CD4-positive, alpha-beta T cell (primary cell): Measurements from ENCODE around the gene TXNDC15. TPM values are rescaled to one million over a fixed set of nuclear protein-coding genes. Genes with fewer than 3 reads are reported as not detected.

Source experiments
- ATAC-seq: fragments of 200-7000 bp; cut with Tn5 transposase; one replicate; pipeline ENCODE4 v1.10.0; 2022; ENCODE audit warnings: mild to moderate bottlenecking; ENCODE audit not compliant: poor library complexity
- CTCF ChIA-PET: fragments of 350-600 bp; sonication (Branson Sonifier 250); formaldehyde crosslinking; loops from one replicate; lab custom pipeline; 2021; ENCODE audit warnings: antibody characterized with exemption, inconsistent platforms; lab: Charles Lee
- POLR2A ChIA-PET: fragments of 350-600 bp; sonication (Branson Sonifier 250); formaldehyde crosslinking; loops from one replicate; lab custom pipeline; 2021; ENCODE audit warnings: antibody characterized with exemption, inconsistent platforms; lab: Charles Lee
- DNase-seq, 14 experiments: peaks; one replicate each; pipeline ENCODE4 v3.0.0-alpha.2; 2013 to 2020; ENCODE audit warnings: mixed read lengths in 2 of 14
- H3K27ac ChIP-seq, 2 donors: one replicate each; pipeline versions ENCODE4 v1.5.1 to v1.7.0; 2013; ENCODE audit warnings: low read length in 2 of 2, low read depth in 1 of 2, mild to moderate bottlenecking in 1 of 2
- H3K27me3 ChIP-seq, 2 experiments: 1 replicate in 1 of 2; 2 replicates in 1 of 2; pipeline versions ENCODE4 v1.6.1 to v1.7.0; 2013; ENCODE audit warnings: low read length in 2 of 2, control low read depth in 1 of 2, mild to moderate bottlenecking in 1 of 2, moderate library complexity in 1 of 2; ENCODE audit not compliant: insufficient read depth in 2 of 2, control insufficient read depth in 1 of 2
- H3K36me3 ChIP-seq: one replicate; pipeline ENCODE4 v1.6.1; 2013; ENCODE audit warnings: low read length, control low read depth; ENCODE audit not compliant: insufficient read depth
- H3K4me1 ChIP-seq: one replicate; pipeline ENCODE4 v1.6.1; 2013; ENCODE audit warnings: low read length, control low read depth; ENCODE audit not compliant: insufficient read depth
- H3K4me3 ChIP-seq: one replicate; pipeline ENCODE4 v1.5.1; 2013; ENCODE audit warnings: mild to moderate bottlenecking, low read length, moderate library complexity
- H3K9me3 ChIP-seq, 2 experiments: 1 replicate in 1 of 2; 2 replicates in 1 of 2; pipeline versions ENCODE4 v1.6.1 to v1.7.0; 2013; ENCODE audit warnings: low read length in 2 of 2, mild to moderate bottlenecking in 2 of 2, control low read depth in 1 of 2, moderate library complexity in 1 of 2; ENCODE audit not compliant: control insufficient read depth in 1 of 2, insufficient read depth in 1 of 2
- H3K27ac Mint-ChIP-seq: one replicate; pipeline ENCODE4 v1.8.0; 2020; ENCODE audit warnings: mixed read lengths
- H3K27me3 Mint-ChIP-seq: one replicate; pipeline ENCODE4 v1.8.0; 2021; ENCODE audit warnings: mixed read lengths
- H3K36me3 Mint-ChIP-seq: one replicate; pipeline ENCODE4 v1.8.0; 2021; ENCODE audit warnings: low read depth, mixed read lengths
- H3K4me1 Mint-ChIP-seq: one replicate; pipeline ENCODE4 v1.8.0; 2021; ENCODE audit warnings: low read depth, mixed read lengths
- H3K4me3 Mint-ChIP-seq: one replicate; pipeline ENCODE4 v1.8.0; 2020; ENCODE audit warnings: mild to moderate bottlenecking, mixed read lengths
- H3K9me3 Mint-ChIP-seq: one replicate; pipeline ENCODE4 v1.8.0; 2020; ENCODE audit warnings: mixed read lengths
- CTCF ChIP-seq: fragments of 200-600 bp; IDR thresholded peaks from one replicate; pipeline ENCODE4 v1.8.0; 2022; ENCODE audit warnings: antibody characterized with exemption, mild to moderate bottlenecking
- intact Hi-C, 2 experiments: fragments of 100-400 bp; cut with DNase I in 1 of 2; cut with micrococcal nuclease in 1 of 2; formaldehyde crosslinking; loops; one replicate each; pipeline versions ENCODE4 v1.15.1 to v1.9.0; 2023 to 2025; cut with DNase I, micrococcal nuclease
- total RNA-seq, 174 experiments: library from RNA in 2 of 174; stranded (reverse) in 2 of 174; gene quantifications; one replicate each; pipeline ENCODE4 v1.2.3 and lab custom pipeline; 2021 to 2026

Gene TXNDC15
- total RNA-seq, 2 experiments from 2014 or later, result 19.6 to 20.0 TPM

- no peaks in the 10 kb centered on the region for H3K27me3 Mint-ChIP-seq
- Histone ChIP-seq H3K27me3 (no peaks in the 10 kb centered on the region), H3K4me3 (no peak overlapping the region), H3K9me3 (no peaks in the 10 kb centered on the region), H3K36me3 (peaks cover 28% of the 10 kb centered on the region), H3K4me1 (no peaks in the 10 kb centered on the region), H3K27ac (no peak overlapping the region)
- DNase-seq (no peak), ATAC-seq (no peak)
- TF ChIP-seq CTCF, result no peak
- no peak overlapping the region for H3K27ac Mint-ChIP-seq
- ChIA-PET POLR2A (no interaction called here), CTCF (interaction anchor here (0.9 kb wide), 1 partner anchor 17 kb away, joined by 5 read pairs; the partner anchor contains the start of gene PCBD2)
- H3K9me3 Mint-ChIP-seq, result no peaks in the 10 kb centered on the region
- H3K4me3 Mint-ChIP-seq, result no peak overlapping the region
- H3K36me3 Mint-ChIP-seq, result peaks cover 62% of the 10 kb centered on the region
- intact Hi-C loops, result no loop called here
- H3K4me1 Mint-ChIP-seq, result no peaks in the 10 kb centered on the region
Measured at GRCh38 chr5:134887593-134888159, 13.5 kb downstream of the TXNDC15 start.

GRCh38 chr5:134889335-134889734 lies 15.2 kb downstream of the TXNDC15 start:
- H3K27me3 ChIP-seq, result no peaks in the 10 kb centered on the region
- no peak for TF ChIP-seq CTCF
- H3K9me3 ChIP-seq, result no peaks in the 10 kb centered on the region
- DNase-seq, result no peak
- H3K27ac ChIP-seq, result no peak overlapping the region
- POLR2A ChIA-PET, result no interaction called here
- intact Hi-C loops, result no loop called here
- Mint-ChIP-seq H3K4me1 (no peaks in the 10 kb centered on the region), H3K4me3 (no peak overlapping the region), H3K36me3 (peaks cover 78% of the 10 kb centered on the region), H3K27me3 (no peaks in the 10 kb centered on the region), H3K9me3 (no peaks in the 10 kb centered on the region), H3K27ac (no peak overlapping the region)
- no peaks in the 10 kb centered on the region for H3K4me1 ChIP-seq
- no peak for ATAC-seq
- peaks cover 41% of the 10 kb centered on the region for H3K36me3 ChIP-seq
- CTCF ChIA-PET, result no interaction called here
- no peak overlapping the region for H3K4me3 ChIP-seq

- Histone ChIP-seq H3K4me3 (no peak overlapping the region), H3K36me3 (peaks cover 59% of the 10 kb centered on the region), H3K9me3 (no peaks in the 10 kb centered on the region), H3K27me3 (no peaks in the 10 kb centered on the region), H3K4me1 (no peaks in the 10 kb centered on the region), H3K27ac (no peak overlapping the region)
- ChIA-PET POLR2A (no interaction called here), CTCF (interaction anchor here (2.2 kb wide), 1 partner anchor 13 kb away, joined by 6 read pairs; the partner anchor contains the start of gene PCBD2)
- DNase-seq, result no peak
- no peak overlapping the region for H3K27ac Mint-ChIP-seq
- H3K4me1 Mint-ChIP-seq, result no peaks in the 10 kb centered on the region
- H3K27me3 Mint-ChIP-seq, result no peaks in the 10 kb centered on the region
- intact Hi-C loops, result no loop called here
- H3K9me3 Mint-ChIP-seq, result no peaks in the 10 kb centered on the region
- no peak overlapping the region for H3K4me3 Mint-ChIP-seq
- H3K36me3 Mint-ChIP-seq, result peaks cover 81% of the 10 kb centered on the region
- no peak for ATAC-seq
- no peak for TF ChIP-seq CTCF
Measured at GRCh38 chr5:134891473-134891872, 17.3 kb downstream of the TXNDC15 start.
